ACC112 (cell line): ENCODE results near the gene CRTC2.

Experiments
- H2AFZ ChIP-seq: fragments of 200-600 bp; sonication (generic); one replicate; pipeline ENCODE4 v1.6.0; 2017; ENCODE audit warnings: antibody characterized with exemption, low read length; ENCODE audit not compliant: unreplicated experiment
- H3K27ac ChIP-seq: fragments of 200-600 bp; sonication (generic); 2 replicates; pipeline ENCODE4 v1.5.1; 2014; ENCODE audit warnings: low read depth, mild to moderate bottlenecking, antibody characterized with exemption, low read length, moderate library complexity
- H3K27me3 ChIP-seq: fragments of 200-600 bp; sonication (generic); 2 replicates; pipeline ENCODE4 v1.6.1; 2014; ENCODE audit warnings: mild to moderate bottlenecking, antibody characterized with exemption, low read length, moderate library complexity, mixed read lengths; ENCODE audit not compliant: insufficient read depth
- H3K36me3 ChIP-seq: fragments of 200-600 bp; sonication (generic); 2 replicates; pipeline ENCODE4 v1.6.1; 2016; ENCODE audit warnings: mild to moderate bottlenecking, antibody characterized with exemption, low read length, moderate library complexity, mixed read lengths; ENCODE audit not compliant: insufficient read depth
- H3K4me1 ChIP-seq: fragments of 200-600 bp; sonication (generic); one replicate; pipeline ENCODE4 v1.6.1; 2016; ENCODE audit warnings: low read length, mixed read lengths; ENCODE audit not compliant: insufficient read depth, unreplicated experiment, control insufficient read depth
- H3K4me3 ChIP-seq: fragments of 200-600 bp; sonication (generic); 2 replicates; pipeline ENCODE4 v1.5.1; 2014; ENCODE audit warnings: mild to moderate bottlenecking, low read depth, low read length
- H3K79me2 ChIP-seq: fragments of 200-600 bp; sonication (generic); one replicate; pipeline ENCODE4 v1.6.0; 2016; ENCODE audit warnings: low read length; ENCODE audit not compliant: control insufficient read depth, unreplicated experiment, insufficient read depth

The CRTC2 gene

GRCh38 chr1:153928791-153929341 is 29.5 kb downstream of the CRTC2 start:
- peak overlapping the region; percentile 32 for H3K27ac ChIP-seq
- H2AFZ ChIP-seq, result no peak overlapping the region
- H3K4me3 ChIP-seq, result no peak overlapping the region
- H3K4me1 ChIP-seq, result peaks cover 12% of the 10 kb centered on the region
- H3K27me3 ChIP-seq, result no peaks in the 10 kb centered on the region
- no peaks in the 10 kb centered on the region for H3K36me3 ChIP-seq
- H3K79me2 ChIP-seq, result no peaks in the 10 kb centered on the region

GRCh38 chr1:153928245-153928644 is 30.2 kb downstream of the CRTC2 start:
- Histone ChIP-seq H3K27me3 (no peaks in the 10 kb centered on the region), H3K79me2 (no peaks in the 10 kb centered on the region), H2AFZ (no peak overlapping the region), H3K4me1 (peaks cover 12% of the 10 kb centered on the region), H3K27ac (peak overlapping the region; percentile 32), H3K4me3 (no peak overlapping the region), H3K36me3 (no peaks in the 10 kb centered on the region)

- Histone ChIP-seq H3K27me3 (no peaks in the 10 kb centered on the region), H3K27ac (no peak overlapping the region), H2AFZ (no peak overlapping the region), H3K4me1 (peaks cover 14% of the 10 kb centered on the region), H3K79me2 (peaks cover 9% of the 10 kb centered on the region), H3K36me3 (no peaks in the 10 kb centered on the region), H3K4me3 (no peak overlapping the region)
Measured at GRCh38 chr1:153926405-153926804, 32.0 kb downstream of the CRTC2 start.

GRCh38 chr1:153922972-153923925 is 35.2 kb downstream of the CRTC2 start, which contains the start of gene GATAD2B:
Gene GATAD2B (minus strand): TSS chr1:153922972. CDS start chr1:153828347, 94,625 bp downstream.
- no peaks in the 10 kb centered on the region for H3K36me3 ChIP-seq
- H3K79me2 ChIP-seq, result peaks cover 38% of the 10 kb centered on the region
- peaks cover 23% of the 10 kb centered on the region for H3K4me1 ChIP-seq
- H3K4me3 ChIP-seq, result peak within 1 kb of the TSS; percentile 97
- H3K27me3 ChIP-seq, result no peaks in the 10 kb centered on the region
- H2AFZ ChIP-seq, result peak within 1 kb of the TSS; percentile 79
- H3K27ac ChIP-seq, result peak within 1 kb of the TSS; percentile 83

- Histone ChIP-seq H2AFZ (peak overlapping the region; percentile 21), H3K27me3 (no peaks in the 10 kb centered on the region), H3K4me3 (peak overlapping the region; percentile 97), H3K27ac (peak overlapping the region; percentile 59), H3K79me2 (peaks cover 47% of the 10 kb centered on the region), H3K36me3 (no peaks in the 10 kb centered on the region), H3K4me1 (peaks cover 23% of the 10 kb centered on the region)
Measured at GRCh38 chr1:153922076-153922971, 36.1 kb downstream of the CRTC2 start.

GRCh38 chr1:153921803-153922075 is 36.7 kb downstream of the CRTC2 start:
- Histone ChIP-seq H3K27me3 (no peaks in the 10 kb centered on the region), H3K4me1 (peaks cover 23% of the 10 kb centered on the region), H3K36me3 (no peaks in the 10 kb centered on the region), H3K79me2 (peaks cover 53% of the 10 kb centered on the region), H2AFZ (no peak overlapping the region), H3K4me3 (peak overlapping the region; percentile 97), H3K27ac (peak overlapping the region; percentile 38)

- Histone ChIP-seq H2AFZ (no peak overlapping the region), H3K36me3 (no peaks in the 10 kb centered on the region), H3K4me3 (peak overlapping the region; percentile 97), H3K27me3 (no peaks in the 10 kb centered on the region), H3K79me2 (peaks cover 58% of the 10 kb centered on the region), H3K27ac (no peak overlapping the region), H3K4me1 (peaks cover 23% of the 10 kb centered on the region)
Measured at GRCh38 chr1:153921080-153921802, 37.2 kb downstream of the CRTC2 start.

GRCh38 chr1:153919876-153920852 is 38.2 kb downstream of the CRTC2 start:
- H3K4me3 ChIP-seq, result peak overlapping the region; percentile 97
- H2AFZ ChIP-seq, result no peak overlapping the region
- H3K27me3 ChIP-seq, result no peaks in the 10 kb centered on the region
- H3K4me1 ChIP-seq, result peaks cover 23% of the 10 kb centered on the region
- no peak overlapping the region for H3K27ac ChIP-seq
- no peaks in the 10 kb centered on the region for H3K36me3 ChIP-seq
- peaks cover 67% of the 10 kb centered on the region for H3K79me2 ChIP-seq

GRCh38 chr1:153916297-153916696 is 42.1 kb downstream of the CRTC2 start:
- no peaks in the 10 kb centered on the region for H3K27me3 ChIP-seq
- peaks cover 88% of the 10 kb centered on the region for H3K79me2 ChIP-seq
- H3K4me1 ChIP-seq, result peaks cover 24% of the 10 kb centered on the region
- H2AFZ ChIP-seq, result no peak overlapping the region
- no peak overlapping the region for H3K4me3 ChIP-seq
- H3K27ac ChIP-seq, result no peak overlapping the region
- H3K36me3 ChIP-seq, result no peaks in the 10 kb centered on the region
